DND-41 (cell line): ENCODE data around the gene ANKDD1B.

Experiments
- ATAC-seq: fragments of 200-7000 bp; cut with Tn5 transposase; 3 replicates; pipeline ENCODE4 v1.9.1; 2021; ENCODE audit warnings: low read depth; ENCODE audit not compliant: insufficient read depth
- DNase-seq: peaks from one replicate; pipeline ENCODE4 v3.0.0-alpha.2; 2020
- H2AFZ ChIP-seq: 2 replicates; pipeline ENCODE4 v1.6.0; 2012; ENCODE audit warnings: low read depth, low read length
- H3K27ac ChIP-seq: 2 replicates; pipeline ENCODE4 v1.5.1; 2012; ENCODE audit warnings: low read length, inconsistent platforms
- H3K27me3 ChIP-seq: fragments of 200-600 bp; sonication (generic); 2 replicates; pipeline ENCODE4 v1.6.0; 2012; ENCODE audit warnings: low read length, mild to moderate bottlenecking, inconsistent platforms; ENCODE audit not compliant: insufficient read depth, poor library complexity
- H3K36me3 ChIP-seq: 2 replicates; pipeline ENCODE4 v1.5.1; 2012; ENCODE audit warnings: low read length, inconsistent platforms; ENCODE audit not compliant: insufficient read depth
- H3K4me1 ChIP-seq: 2 replicates; pipeline ENCODE4 v1.5.1; 2012; ENCODE audit warnings: mild to moderate bottlenecking, low read length; ENCODE audit not compliant: insufficient read depth
- H3K4me2 ChIP-seq: 2 replicates; pipeline ENCODE4 v1.6.0; 2012; ENCODE audit warnings: mild to moderate bottlenecking, moderate library complexity, low read length, inconsistent platforms; ENCODE audit not compliant: insufficient read depth
- H3K4me3 ChIP-seq, 2 experiments: fragments of 200-600 bp in 1 of 2; shearing (Covaris generic) in 1 of 2; 2 replicates each; pipeline ENCODE4 v1.5.1; 2012 to 2016; ENCODE audit warnings: inconsistent platforms in 2 of 2, low read length in 2 of 2, mild to moderate bottlenecking in 2 of 2, low read depth in 1 of 2, moderate library complexity in 1 of 2
- H3K79me2 ChIP-seq: 2 replicates; pipeline ENCODE4 v1.6.0; 2012; ENCODE audit warnings: low read length, inconsistent platforms; ENCODE audit not compliant: insufficient read depth
- H3K9ac ChIP-seq: 2 replicates; pipeline ENCODE4 v1.6.0; 2012; ENCODE audit warnings: low read depth, mild to moderate bottlenecking, inconsistent platforms, low read length, moderate library complexity
- H3K9me3 ChIP-seq: 2 replicates; pipeline ENCODE4 v1.5.1; 2012; ENCODE audit warnings: low read length, moderate library complexity, mild to moderate bottlenecking, inconsistent platforms; ENCODE audit not compliant: insufficient read depth, severe bottlenecking
- H4K20me1 ChIP-seq: 2 replicates; pipeline ENCODE4 v1.6.0; 2012; ENCODE audit warnings: low read length; ENCODE audit not compliant: insufficient read depth
- EZH2 ChIP-seq: IDR thresholded peaks from 3 replicates; pipeline ENCODE4 v1.6.1; 2012; ENCODE audit warnings: borderline replicate concordance, low read depth, mild to moderate bottlenecking, moderate library complexity, low read length, inconsistent platforms; ENCODE audit not compliant: severe bottlenecking
- TF ChIP-seq, protein P1 (sequence below): IDR thresholded peaks from 2 replicates; pipeline ENCODE4 v1.5.1; 2012; ENCODE audit warnings: borderline replicate concordance, low read length, moderate library complexity, mild to moderate bottlenecking; ENCODE audit not compliant: poor library complexity, severe bottlenecking; ENCODE audit errors: extremely low read depth

Gene ANKDD1B

DNA sequence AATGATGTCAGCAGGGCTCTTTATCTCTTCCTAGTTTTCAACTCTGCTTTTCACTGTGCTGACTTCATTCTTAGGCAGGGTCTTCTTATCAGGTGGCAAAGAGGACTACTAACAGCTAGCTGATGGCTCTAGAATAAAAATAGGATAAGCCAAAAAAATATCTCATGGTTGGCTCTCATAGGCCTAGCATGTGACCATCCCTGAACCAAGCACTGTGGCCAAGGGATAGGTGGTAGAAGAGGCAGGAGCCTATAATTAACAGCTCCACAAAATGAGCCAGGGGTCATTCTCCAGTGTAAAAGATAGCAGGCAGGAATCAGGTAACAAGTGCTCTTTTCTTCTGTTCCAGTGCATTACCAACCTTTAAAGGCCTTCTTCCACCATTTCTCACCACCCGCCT, 21.1 kb downstream of the ANKDD1B start:
- Histone ChIP-seq H3K9ac (no peak overlapping the region), H3K27me3 (no peaks in the 10 kb centered on the region), H3K4me3 (no peak overlapping the region), H3K4me1 (no peaks in the 10 kb centered on the region), H3K79me2 (no peaks in the 10 kb centered on the region), H3K27ac (no peak overlapping the region), H3K36me3 (no peaks in the 10 kb centered on the region), H2AFZ (no peak overlapping the region), H3K4me2 (no peak overlapping the region), H4K20me1 (no peaks in the 10 kb centered on the region), H3K9me3 (no peaks in the 10 kb centered on the region)
- DNase-seq: no peak
- no peak for TF ChIP-seq EZH2
- TF ChIP-seq, protein P1, sequence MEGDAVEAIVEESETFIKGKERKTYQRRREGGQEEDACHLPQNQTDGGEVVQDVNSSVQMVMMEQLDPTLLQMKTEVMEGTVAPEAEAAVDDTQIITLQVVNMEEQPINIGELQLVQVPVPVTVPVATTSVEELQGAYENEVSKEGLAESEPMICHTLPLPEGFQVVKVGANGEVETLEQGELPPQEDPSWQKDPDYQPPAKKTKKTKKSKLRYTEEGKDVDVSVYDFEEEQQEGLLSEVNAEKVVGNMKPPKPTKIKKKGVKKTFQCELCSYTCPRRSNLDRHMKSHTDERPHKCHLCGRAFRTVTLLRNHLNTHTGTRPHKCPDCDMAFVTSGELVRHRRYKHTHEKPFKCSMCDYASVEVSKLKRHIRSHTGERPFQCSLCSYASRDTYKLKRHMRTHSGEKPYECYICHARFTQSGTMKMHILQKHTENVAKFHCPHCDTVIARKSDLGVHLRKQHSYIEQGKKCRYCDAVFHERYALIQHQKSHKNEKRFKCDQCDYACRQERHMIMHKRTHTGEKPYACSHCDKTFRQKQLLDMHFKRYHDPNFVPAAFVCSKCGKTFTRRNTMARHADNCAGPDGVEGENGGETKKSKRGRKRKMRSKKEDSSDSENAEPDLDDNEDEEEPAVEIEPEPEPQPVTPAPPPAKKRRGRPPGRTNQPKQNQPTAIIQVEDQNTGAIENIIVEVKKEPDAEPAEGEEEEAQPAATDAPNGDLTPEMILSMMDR: no peak
- no peak for ATAC-seq

DNA sequence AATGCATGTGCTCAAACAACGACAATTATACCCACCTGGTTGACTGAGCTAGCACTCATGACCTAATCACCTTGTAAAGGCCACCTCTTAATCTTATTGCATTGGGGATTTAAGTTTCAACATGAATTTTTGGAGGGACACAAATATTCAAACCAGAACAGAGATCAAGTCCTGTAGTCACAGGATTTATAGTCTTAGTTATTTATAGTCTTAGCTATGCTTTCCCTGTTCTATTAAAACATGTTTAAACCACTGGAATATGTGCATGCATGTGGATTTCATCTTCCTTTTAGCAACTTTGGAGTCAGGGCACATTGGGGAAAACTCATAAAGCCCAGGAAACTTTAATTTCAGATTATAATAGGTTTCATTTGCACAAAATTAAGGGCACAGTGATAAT, 26.7 kb downstream of the ANKDD1B start:
- no peak overlapping the region for H2AFZ ChIP-seq
- no peak overlapping the region for H3K4me3 ChIP-seq
- no peaks in the 10 kb centered on the region for H3K4me1 ChIP-seq
- no peaks in the 10 kb centered on the region for H3K9me3 ChIP-seq
- H3K27me3 ChIP-seq: no peaks in the 10 kb centered on the region
- DNase-seq (no peak), ATAC-seq (no peak)
- H3K9ac ChIP-seq: no peak overlapping the region
- no peak overlapping the region for H3K4me2 ChIP-seq
- TF ChIP-seq, protein P1: no peak
- TF ChIP-seq EZH2: no peak
- H3K79me2 ChIP-seq: no peaks in the 10 kb centered on the region
- no peaks in the 10 kb centered on the region for H3K36me3 ChIP-seq
- H3K27ac ChIP-seq: no peak overlapping the region
- H4K20me1 ChIP-seq: no peaks in the 10 kb centered on the region

DNA sequence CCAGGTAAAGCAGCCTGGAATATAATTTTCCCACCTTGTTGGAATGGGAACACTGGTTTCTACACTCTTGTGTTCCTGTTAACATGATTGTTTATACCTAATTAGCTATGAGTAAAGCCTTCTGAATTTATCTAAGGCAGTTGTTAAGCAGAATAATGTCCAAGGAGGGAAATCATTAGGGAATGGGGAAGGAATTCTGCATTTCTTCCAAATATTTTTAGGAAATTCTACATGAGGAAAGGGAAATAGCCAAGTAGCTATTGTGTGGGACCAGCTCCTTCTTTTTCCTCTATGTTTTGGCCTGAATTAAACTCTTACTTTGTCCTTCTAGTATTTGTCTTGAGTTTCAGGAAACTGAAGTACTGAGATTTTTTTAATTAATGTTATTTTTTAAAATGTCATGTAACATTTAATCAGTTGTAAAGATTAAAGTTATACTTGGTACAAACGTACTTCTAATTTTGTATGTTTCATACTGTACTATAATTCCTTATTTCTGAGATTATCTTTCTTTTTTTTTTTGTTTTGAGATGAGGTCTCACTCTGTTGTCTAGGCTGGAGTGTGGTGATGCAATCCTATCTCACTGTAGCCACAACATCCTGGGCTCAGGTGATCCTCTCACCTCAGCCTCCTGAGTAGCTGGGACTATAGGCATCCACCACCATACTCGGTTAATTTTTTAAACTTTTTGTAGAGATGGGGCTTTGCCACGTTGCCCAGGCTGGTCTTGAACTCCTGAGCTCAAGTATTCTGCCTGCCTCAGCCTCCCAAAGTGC, 28.5 kb downstream of the ANKDD1B start:
- Histone ChIP-seq H3K27me3 (no peaks in the 10 kb centered on the region), H4K20me1 (no peaks in the 10 kb centered on the region), H3K4me1 (no peaks in the 10 kb centered on the region), H3K79me2 (no peaks in the 10 kb centered on the region), H3K27ac (no peak overlapping the region), H3K4me2 (no peak overlapping the region), H3K4me3 (no peak overlapping the region), H2AFZ (no peak overlapping the region), H3K36me3 (no peaks in the 10 kb centered on the region), H3K9ac (no peak overlapping the region), H3K9me3 (no peaks in the 10 kb centered on the region)
- DNase-seq (no peak), ATAC-seq (no peak)
- TF ChIP-seq, protein P1: no peak
- TF ChIP-seq EZH2: no peak
